NOMO-1 treated with DMSO at 0.1 percent for 48 hours (cell line): Measurements from ENCODE around the gene PTAFR.
A peak's percentile ranks its signal among the peaks of the same experiment; 100 is the strongest.

Source experiments
- DNase-seq: peaks from one replicate; lab custom pipeline; 2025; ENCODE audit not compliant: unreplicated experiment; lab: John Stamatoyannopoulos, UW

The PTAFR gene

GRCh38 chr1:28176492-28177470 is at the start of gene PTAFR:
TSS of gene PTAFR (minus strand) at chr1:28176690. CDS start at chr1:28151021, 25,669 bp downstream.
- DNase-seq, result peak; percentile 87

- no peak for DNase-seq
These were observed 36.8 kb upstream of the PTAFR start for GRCh38 chr1:28213315-28213714.

- no peak for DNase-seq
These were observed 33.2 kb upstream of the PTAFR start for GRCh38 chr1:28209700-28210099.

- DNase-seq, result peak; percentile 76
These were observed 32.4 kb upstream of the PTAFR start for GRCh38 chr1:28208818-28209441.

- DNase-seq, result no peak
These were observed 28.8 kb upstream of the PTAFR start for GRCh38 chr1:28205243-28205642.

- DNase-seq, result no peak
These were observed 23.9 kb upstream of the PTAFR start for GRCh38 chr1:28200234-28200873.

GRCh38 chr1:28199328-28200233 is 23.1 kb upstream of the PTAFR start:
- no peak for DNase-seq

- DNase-seq, result no peak
These were observed 21.4 kb upstream of the PTAFR start for GRCh38 chr1:28197682-28198415.

GRCh38 chr1:28196330-28196729 is 19.8 kb upstream of the PTAFR start:
- no peak for DNase-seq

GRCh38 chr1:28195780-28196179 is 19.3 kb upstream of the PTAFR start:
- no peak for DNase-seq

GRCh38 chr1:28194326-28195035 is 18.0 kb upstream of the PTAFR start:
- DNase-seq, result no peak

- DNase-seq, result no peak
These were observed 17.2 kb upstream of the PTAFR start for GRCh38 chr1:28193701-28194161.

GRCh38 chr1:28190996-28191645 is 14.6 kb upstream of the PTAFR start:
- no peak for DNase-seq

- peak; percentile 76 for DNase-seq
These were observed 14.0 kb upstream of the PTAFR start for GRCh38 chr1:28190337-28190979.

- DNase-seq, result no peak
These were observed 8.6 kb upstream of the PTAFR start for GRCh38 chr1:28185071-28185470.

- no peak for DNase-seq
These were observed 4.1 kb upstream of the PTAFR start for GRCh38 chr1:28180306-28181305.
